IMR-90 (cell line): Measurements from ENCODE around the gene NLRP3. TPM values are rescaled to one million over a fixed set of nuclear protein-coding genes. Genes with fewer than 3 reads are reported as not detected.
A peak's percentile ranks its signal among the peaks of the same experiment; 100 is the strongest.

ENCODE experiments used
- ATAC-seq: fragments of 200-7000 bp; cut with Tn5 transposase; 2 replicates; pipeline ENCODE4 v1.9.1; 2020; ENCODE audit warnings: low read depth, mild to moderate bottlenecking, moderate library complexity
- BruUV-seq: library from RNA; stranded (reverse); fragments of 400-500 nt; replicated peaks from 2 replicates; lab custom pipeline; 2021; lab: Mats Ljungman, UMichigan
- CTCF ChIA-PET: fragments of 300-600 bp; formaldehyde crosslinking; extraction: SDS; loops from one replicate; lab custom pipeline; 2021; ENCODE audit warnings: antibody characterized with exemption; lab: Yijun Ruan, JAX
- POLR2A ChIA-PET: fragments of 300-600 bp; sonication (Branson Sonifier 250); formaldehyde crosslinking; loops from one replicate; lab custom pipeline; 2022; ENCODE audit warnings: antibody characterized with exemption; ENCODE audit not compliant: unreplicated experiment; lab: Charles Lee
- DNase-seq: peaks from one replicate; pipeline ENCODE4 v3.0.0; 2013
- H2AFZ ChIP-seq: replicated peaks from 2 replicates; pipeline ENCODE3; 2013; ENCODE audit warnings: low read length, mild to moderate bottlenecking; ENCODE audit not compliant: poor library complexity
- H2AK5ac ChIP-seq: 2 replicates; pipeline ENCODE4 v1.6.1; 2013; ENCODE audit warnings: low read depth, low read length, inconsistent platforms
- H2AK9ac ChIP-seq: replicated peaks from 2 replicates; pipeline ENCODE3; 2013; ENCODE audit warnings: mild to moderate bottlenecking, low read depth, low read length, moderate library complexity; ENCODE audit not compliant: poor library complexity
- H2BK120ac ChIP-seq: 2 replicates; pipeline ENCODE4 v1.6.1; 2013; ENCODE audit warnings: low read depth, low read length, inconsistent platforms
- H2BK15ac ChIP-seq: 3 replicates; pipeline ENCODE4 v1.6.1; 2013; ENCODE audit warnings: low read depth, low read length, inconsistent platforms
- H2BK20ac ChIP-seq: 2 replicates; pipeline ENCODE4 v1.6.1; 2013; ENCODE audit warnings: low read depth, mild to moderate bottlenecking, inconsistent platforms, low read length, moderate library complexity
- H2BK5ac ChIP-seq: 2 replicates; pipeline ENCODE4 v1.6.1; 2013; ENCODE audit warnings: mild to moderate bottlenecking, low read depth, low read length, inconsistent platforms; ENCODE audit not compliant: poor library complexity, severe bottlenecking
- H3K14ac ChIP-seq: replicated peaks from 2 replicates; pipeline ENCODE4 v1.6.1; 2013; ENCODE audit warnings: low read depth, low read length, inconsistent platforms
- H3K18ac ChIP-seq: 2 replicates; pipeline ENCODE4 v1.6.1; 2013; ENCODE audit warnings: low read depth, low read length, control low read depth
- H3K23ac ChIP-seq: 2 replicates; pipeline ENCODE4 v1.6.1; 2013; ENCODE audit warnings: low read depth, low read length, inconsistent platforms
- H3K27ac ChIP-seq: 2 replicates; pipeline ENCODE4 v1.5.1; 2013; ENCODE audit warnings: mild to moderate bottlenecking, control low read depth, low read length; ENCODE audit not compliant: insufficient read depth
- H3K27me3 ChIP-seq: 2 replicates; pipeline ENCODE4 v1.6.1; 2013; ENCODE audit warnings: low read length; ENCODE audit not compliant: control insufficient read depth, insufficient read depth
- H3K36me3 ChIP-seq: 2 replicates; pipeline ENCODE4 v1.6.1; 2013; ENCODE audit warnings: low read length, mixed read lengths; ENCODE audit not compliant: control insufficient read depth, insufficient read depth
- H3K4ac ChIP-seq: 2 replicates; pipeline ENCODE4 v1.6.1; 2013; ENCODE audit warnings: low read depth, low read length, inconsistent platforms
- H3K4me1 ChIP-seq: 2 replicates; pipeline ENCODE4 v1.6.1; 2013; ENCODE audit warnings: low read length, mixed read lengths; ENCODE audit not compliant: control insufficient read depth, insufficient read depth
- H3K4me2 ChIP-seq: 2 replicates; pipeline ENCODE4 v1.6.1; 2013; ENCODE audit warnings: low read depth, mild to moderate bottlenecking, control low read depth, low read length, moderate library complexity
- H3K4me3 ChIP-seq: 2 replicates; pipeline ENCODE4 v1.5.1; 2013; ENCODE audit warnings: low read depth, mild to moderate bottlenecking, control low read depth, low read length, moderate library complexity; ENCODE audit not compliant: insufficient read depth
- H3K56ac ChIP-seq: 2 replicates; pipeline ENCODE4 v1.6.1; 2013; ENCODE audit warnings: low read length, inconsistent platforms; ENCODE audit not compliant: insufficient read depth; ENCODE audit errors: extremely low read depth
- H3K79me1 ChIP-seq, 2 experiments: 2 replicates each; pipeline ENCODE4 v1.6.1; 2013; ENCODE audit warnings: low read length in 2 of 2, inconsistent platforms in 1 of 2, low read depth in 1 of 2
- H3K9ac ChIP-seq: 2 replicates; pipeline ENCODE4 v1.6.1; 2013; ENCODE audit warnings: low read depth, low read length, control low read depth
- H3K9me1 ChIP-seq: 2 replicates; pipeline ENCODE4 v1.6.1; 2013; ENCODE audit warnings: low read length, inconsistent platforms; ENCODE audit not compliant: insufficient read depth
- H3K9me3 ChIP-seq: 2 replicates; pipeline ENCODE4 v1.6.1; 2013; ENCODE audit warnings: low read length; ENCODE audit not compliant: control insufficient read depth, insufficient read depth
- H4K20me1 ChIP-seq: 2 replicates; pipeline ENCODE4 v1.6.1; 2013; ENCODE audit warnings: low read length, inconsistent platforms; ENCODE audit not compliant: insufficient read depth
- H4K5ac ChIP-seq: 2 replicates; pipeline ENCODE4 v1.6.1; 2013; ENCODE audit warnings: mild to moderate bottlenecking, low read depth, low read length, control low read depth
- H4K8ac ChIP-seq, 2 experiments: 2 replicates each; pipeline ENCODE4 v1.6.1; 2013; ENCODE audit warnings: low read depth in 2 of 2, low read length in 2 of 2, control low read depth in 1 of 2, inconsistent platforms in 1 of 2
- H4K91ac ChIP-seq: 2 replicates; pipeline ENCODE4 v1.6.1; 2013; ENCODE audit warnings: low read depth, low read length, inconsistent platforms; ENCODE audit not compliant: insufficient read depth
- CEBPB ChIP-seq: IDR thresholded peaks from 2 replicates; pipeline ENCODE4 v1.6.1; 2012; ENCODE audit warnings: low read depth, low read length, improper control_type of control experiment
- CHD1 ChIP-seq: IDR thresholded peaks from 2 replicates; pipeline ENCODE4 v1.6.1; 2012; ENCODE audit warnings: low read depth, low read length, improper control_type of control experiment
- CTCF ChIP-seq: conservative IDR thresholded peaks from 2 replicates; pipeline ENCODE4 v1.5.1; 2012; ENCODE audit warnings: mild to moderate bottlenecking, low read depth, low read length, improper control_type of control experiment
- FOS ChIP-seq: fragments of 150-350 bp; IDR thresholded peaks from 2 replicates; pipeline ENCODE4 v1.6.1; 2016; ENCODE audit warnings: low read depth, low read length
- MXI1 ChIP-seq: IDR thresholded peaks from 2 replicates; pipeline ENCODE4 v1.6.1; 2012; ENCODE audit warnings: low read depth, mild to moderate bottlenecking, low read length, moderate library complexity, borderline replicate concordance
- NFE2L2 ChIP-seq: fragments of 150-350 bp; IDR thresholded peaks from 2 replicates; pipeline ENCODE4 v1.6.1; 2016; ENCODE audit warnings: low read depth, mild to moderate bottlenecking, low read length
- RAD21 ChIP-seq: IDR thresholded peaks from 2 replicates; pipeline ENCODE4 v1.6.1; 2012; ENCODE audit warnings: low read length, improper control_type of control experiment
- USF2 ChIP-seq: fragments of 150-350 bp; IDR thresholded peaks from 2 replicates; pipeline ENCODE4 v1.6.1; 2017; ENCODE audit warnings: mild to moderate bottlenecking, antibody characterized with exemption, low read length, low read depth
- WGBS, 2 experiments: methylation state at CpG; one replicate each; pipeline versions ENCODE4 v1.1.5 to v1.1.7; 2013; ENCODE audit warnings: missing lambda C conversion rate in 2 of 2; ENCODE audit not compliant: insufficient read length in 1 of 2; ENCODE audit errors: extremely low coverage in 2 of 2; 5-methylcytosine and 5-hydroxymethylcytosine counted together
- dilution Hi-C: fragments of 300-500 bp; cut with HindIII; formaldehyde crosslinking; loops from one replicate; pipeline ENCODE4 v1.14.3; 2018; ENCODE audit warnings: low sequenced_read_pairs; ENCODE audit not compliant: unreplicated experiment
- in situ Hi-C: fragments of 300-500 bp; cut with MboI; formaldehyde crosslinking; loops from 3 replicates; pipeline ENCODE4 v1.14.3; 2019; ENCODE audit warnings: low sequenced_read_pairs, inconsistent platforms, mixed read lengths
- intact Hi-C: fragments of 100-400 bp; cut with micrococcal nuclease; formaldehyde crosslinking; loops from 2 replicates; pipeline ENCODE4 v1.10.0; 2022
- polyA plus RNA-seq, 3 experiments: library from polyadenylated mRNA; depleted of rRNA; stranded (reverse); fragments of >200 nt; gene quantifications; 2 replicates each; pipeline ENCODE4 v1.2.3, GENCODE V29; 2012; ENCODE audit warnings: low replicate concordance in 1 of 3
- total RNA-seq: library from RNA; depleted of rRNA; stranded (reverse); fragments of >200 nt; gene quantifications from 2 replicates; pipeline ENCODE4 v1.2.3, GENCODE V29; 2012

NLRP3 gene
- total and polyA plus RNA-seq, 2 of the 4 experiments (the other 2 are of a cell fraction): 0.18 TPM; not detected in 1

- no peaks in the 10 kb centered on the region for H3K36me3 ChIP-seq
- H3K4me1 ChIP-seq: peaks cover 2% of the 10 kb centered on the region; the same call in 1 of the 2 replicates
- CTCF ChIA-PET: interaction anchor here (1.0 kb wide), 1 partner anchor 11 kb away, joined by 3 read pairs; no protein-coding TSS in a partner anchor
- dilution Hi-C loops (no loop called here), in situ Hi-C loops (no loop called here), intact Hi-C loops (no loop called here)
- no peak overlapping the region for H4K91ac ChIP-seq
- no peak overlapping the region for H2BK15ac ChIP-seq
- no peak overlapping the region for H3K27ac ChIP-seq
- no peak overlapping the region for H3K4me2 ChIP-seq
- DNase-seq (peak; percentile 40), ATAC-seq (no peak)
- H2AK9ac ChIP-seq: no peak overlapping the region
- no peaks in the 10 kb centered on the region for H4K20me1 ChIP-seq
- H2BK5ac ChIP-seq: no peak overlapping the region
- no peaks in the 10 kb centered on the region for H3K9me1 ChIP-seq
- H3K9me3 ChIP-seq: no peaks in the 10 kb centered on the region
- H3K9ac ChIP-seq: no peak overlapping the region
- H3K27me3 ChIP-seq: no peaks in the 10 kb centered on the region
- H2AFZ ChIP-seq: no peak overlapping the region
- H2BK20ac ChIP-seq: no peak overlapping the region
- H2BK120ac ChIP-seq: no peak overlapping the region
- POLR2A ChIA-PET: no interaction called here
- no peak overlapping the region for H3K56ac ChIP-seq
- H4K5ac ChIP-seq: no peak overlapping the region
- H3K18ac ChIP-seq: no peak overlapping the region
- TF ChIP-seq NFE2L2 (no peak), MXI1 (0 out of 2 replicates have a peak, but pooled peaks have one; percentile 28), RAD21 (no peak), CEBPB (no peak), CTCF (no peak), CHD1 (no peak), USF2 (peak; percentile 60; the same call in 1 of the 2 replicates), FOS (no peak)
- no peak overlapping the region for H3K4me3 ChIP-seq
- no TSS peak for BruUV-seq
- no peak overlapping the region for H3K14ac ChIP-seq
- H3K79me1 ChIP-seq: no peaks in the 10 kb centered on the region
- H3K23ac ChIP-seq: no peak overlapping the region
- no peak overlapping the region for H4K8ac ChIP-seq
- H3K4ac ChIP-seq: no peak overlapping the region
- no peak overlapping the region for H2AK5ac ChIP-seq
- WGBS, 2 experiments: no CpG with 5 or more reads among the region's 4 CpGs
These were observed 30.7 kb upstream of the NLRP3 start for GRCh38 chr1:247385283-247385682.
